ENCODE measurements around the gene TMC7.

GRCh38 chr16:19046062-19046461 is 62.3 kb downstream of the TMC7 start:
- TF ChIP-seq CTCF (conservative IDR thresholded peaks at IDR 0.05; ENCODE audit: low read length) (no peak), EZH2phosphoT487 (IDR thresholded peaks at IDR 0.05; ENCODE audit: borderline replicate concordance) (no peak)

Measured in Loucy (cell line).